ENCODE measurements around the gene PKP1.

PKP1 gene

DNA sequence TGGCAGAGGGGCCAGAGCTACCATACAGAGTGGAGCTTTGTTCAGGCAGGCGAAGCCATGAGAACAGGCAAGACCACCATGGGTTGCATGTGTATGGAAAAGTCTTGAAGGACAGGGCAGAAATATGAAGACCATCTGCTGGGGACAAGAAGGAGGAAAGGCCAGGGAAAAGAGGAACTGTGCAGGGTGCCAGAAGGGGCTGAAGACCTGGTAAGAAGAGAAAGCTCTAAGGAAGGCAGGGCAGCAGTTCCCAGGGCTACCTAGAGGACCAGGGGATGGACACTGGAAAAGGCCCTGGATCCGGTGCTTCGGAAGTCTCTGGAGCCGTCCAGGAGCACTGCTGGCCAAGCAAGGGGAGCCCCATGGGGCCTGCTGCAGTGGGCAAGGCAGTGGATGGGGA is 43.4 kb downstream of the PKP1 start:
- Histone ChIP-seq H3K27me3 (ENCODE audit: insufficient read depth, poor library complexity, severe bottlenecking) (no peaks in the 10 kb centered on the region), H3K4me3 (ENCODE audit: severe bottlenecking) (no peak overlapping the region), H3K4me1 (ENCODE audit: insufficient read depth, poor library complexity, severe bottlenecking) (no peaks in the 10 kb centered on the region), H3K9me3 (ENCODE audit: severe bottlenecking) (no peaks in the 10 kb centered on the region), H3K36me3 (ENCODE audit: low read depth) (peaks cover 79% of the 10 kb centered on the region), H3K27ac (ENCODE audit: poor library complexity, severe bottlenecking) (no peak overlapping the region)
- no peak for DNase-seq (ENCODE audit: low spot score)
- TF ChIP-seq, protein P1, sequence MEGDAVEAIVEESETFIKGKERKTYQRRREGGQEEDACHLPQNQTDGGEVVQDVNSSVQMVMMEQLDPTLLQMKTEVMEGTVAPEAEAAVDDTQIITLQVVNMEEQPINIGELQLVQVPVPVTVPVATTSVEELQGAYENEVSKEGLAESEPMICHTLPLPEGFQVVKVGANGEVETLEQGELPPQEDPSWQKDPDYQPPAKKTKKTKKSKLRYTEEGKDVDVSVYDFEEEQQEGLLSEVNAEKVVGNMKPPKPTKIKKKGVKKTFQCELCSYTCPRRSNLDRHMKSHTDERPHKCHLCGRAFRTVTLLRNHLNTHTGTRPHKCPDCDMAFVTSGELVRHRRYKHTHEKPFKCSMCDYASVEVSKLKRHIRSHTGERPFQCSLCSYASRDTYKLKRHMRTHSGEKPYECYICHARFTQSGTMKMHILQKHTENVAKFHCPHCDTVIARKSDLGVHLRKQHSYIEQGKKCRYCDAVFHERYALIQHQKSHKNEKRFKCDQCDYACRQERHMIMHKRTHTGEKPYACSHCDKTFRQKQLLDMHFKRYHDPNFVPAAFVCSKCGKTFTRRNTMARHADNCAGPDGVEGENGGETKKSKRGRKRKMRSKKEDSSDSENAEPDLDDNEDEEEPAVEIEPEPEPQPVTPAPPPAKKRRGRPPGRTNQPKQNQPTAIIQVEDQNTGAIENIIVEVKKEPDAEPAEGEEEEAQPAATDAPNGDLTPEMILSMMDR (IDR thresholded peaks at IDR 0.05; ENCODE audit: poor library complexity, severe bottlenecking): no peak
- no peak for ATAC-seq (ENCODE audit: low read depth)

DNA sequence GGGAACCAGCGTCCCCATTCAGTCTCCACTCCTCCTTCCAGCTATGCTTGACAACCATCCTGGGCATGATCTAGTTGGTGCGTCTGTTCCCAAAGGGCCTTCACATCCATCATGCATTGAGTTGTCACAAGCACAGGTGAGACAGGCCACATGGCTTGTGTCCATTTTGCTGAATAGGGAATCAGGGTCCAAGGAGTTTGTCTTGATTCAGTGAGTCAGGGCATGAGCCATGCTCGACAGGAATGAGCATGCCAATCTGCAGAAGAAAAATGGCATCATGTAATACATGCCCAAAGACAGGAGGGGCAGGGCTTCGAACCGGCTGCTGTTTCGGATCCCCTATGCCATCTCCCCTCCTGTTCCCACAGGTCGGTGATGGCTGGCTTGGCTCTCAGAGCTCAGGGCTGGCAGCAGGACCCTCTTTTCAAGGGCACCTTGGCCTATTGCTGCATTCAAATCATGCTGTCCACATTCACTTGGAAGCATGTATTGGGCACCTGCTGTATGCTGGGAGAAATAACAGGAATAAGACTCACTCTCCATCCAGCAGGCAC is 44.5 kb downstream of the PKP1 start:
- no peak for DNase-seq (ENCODE audit: low spot score)
- Histone ChIP-seq H3K27ac (ENCODE audit: poor library complexity, severe bottlenecking) (no peak overlapping the region), H3K4me3 (ENCODE audit: severe bottlenecking) (no peak overlapping the region), H3K9me3 (ENCODE audit: severe bottlenecking) (no peaks in the 10 kb centered on the region), H3K36me3 (ENCODE audit: low read depth) (peaks cover 68% of the 10 kb centered on the region), H3K27me3 (ENCODE audit: insufficient read depth, poor library complexity, severe bottlenecking) (no peaks in the 10 kb centered on the region), H3K4me1 (ENCODE audit: insufficient read depth, poor library complexity, severe bottlenecking) (no peaks in the 10 kb centered on the region)
- TF ChIP-seq, protein P1 (IDR thresholded peaks at IDR 0.05; ENCODE audit: poor library complexity, severe bottlenecking): no peak
- no peak for ATAC-seq (ENCODE audit: low read depth)

DNA sequence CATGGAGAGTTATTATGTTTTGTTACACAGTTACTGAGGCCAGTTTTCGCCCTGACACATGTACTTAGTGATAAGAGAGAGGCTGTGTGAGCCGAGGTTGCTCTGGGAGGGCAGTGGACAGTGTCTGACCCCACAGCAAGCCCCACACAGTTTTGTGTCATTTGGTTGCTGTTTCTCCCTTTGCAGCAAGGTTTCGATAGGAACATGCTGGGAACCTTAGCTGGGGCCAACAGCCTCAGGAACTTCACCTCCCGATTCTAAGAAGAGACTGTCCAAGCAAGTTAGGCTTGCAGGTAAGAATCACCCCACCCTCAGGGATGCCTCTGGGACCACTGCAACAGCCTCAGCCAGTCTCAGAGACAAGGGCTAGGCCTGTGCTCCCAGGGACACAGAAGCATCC is 45.3 kb downstream of the PKP1 start:
- Histone ChIP-seq H3K27me3 (ENCODE audit: insufficient read depth, poor library complexity, severe bottlenecking) (no peaks in the 10 kb centered on the region), H3K4me3 (ENCODE audit: severe bottlenecking) (no peak overlapping the region), H3K36me3 (ENCODE audit: low read depth) (peaks cover 60% of the 10 kb centered on the region), H3K9me3 (ENCODE audit: severe bottlenecking) (no peaks in the 10 kb centered on the region), H3K27ac (ENCODE audit: poor library complexity, severe bottlenecking) (no peak overlapping the region), H3K4me1 (ENCODE audit: insufficient read depth, poor library complexity, severe bottlenecking) (no peaks in the 10 kb centered on the region)
- TF ChIP-seq, protein P1 (IDR thresholded peaks at IDR 0.05; ENCODE audit: poor library complexity, severe bottlenecking): no peak
- ATAC-seq (ENCODE audit: low read depth): no peak
- DNase-seq (ENCODE audit: low spot score): no peak

DNA sequence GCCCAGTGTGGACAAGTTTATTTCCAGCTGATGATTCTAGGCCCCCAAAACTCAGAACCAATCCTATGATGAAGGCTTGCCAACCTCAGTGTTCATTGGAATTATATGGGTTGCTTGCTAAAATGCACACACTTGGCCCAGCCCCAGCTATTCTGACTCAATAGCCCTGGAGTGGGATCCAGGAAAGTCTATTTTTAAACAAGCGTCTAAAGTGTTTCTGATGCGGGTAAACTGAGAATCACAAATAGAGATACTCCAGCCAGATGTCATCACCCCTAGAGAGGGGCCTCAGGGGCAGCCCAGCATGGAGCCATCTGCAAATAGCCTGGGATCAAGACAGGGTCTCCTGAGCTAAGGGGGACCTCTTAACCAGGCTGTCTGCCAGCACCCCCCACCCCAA is 46.0 kb downstream of the PKP1 start:
- DNase-seq (ENCODE audit: low spot score) (no peak), ATAC-seq (ENCODE audit: low read depth) (no peak)
- Histone ChIP-seq H3K4me3 (ENCODE audit: severe bottlenecking) (no peak overlapping the region), H3K9me3 (ENCODE audit: severe bottlenecking) (no peaks in the 10 kb centered on the region), H3K27ac (ENCODE audit: poor library complexity, severe bottlenecking) (no peak overlapping the region), H3K4me1 (ENCODE audit: insufficient read depth, poor library complexity, severe bottlenecking) (no peaks in the 10 kb centered on the region), H3K27me3 (ENCODE audit: insufficient read depth, poor library complexity, severe bottlenecking) (no peaks in the 10 kb centered on the region), H3K36me3 (ENCODE audit: low read depth) (peaks cover 53% of the 10 kb centered on the region)
- TF ChIP-seq, protein P1 (IDR thresholded peaks at IDR 0.05; ENCODE audit: poor library complexity, severe bottlenecking): no peak

DNA sequence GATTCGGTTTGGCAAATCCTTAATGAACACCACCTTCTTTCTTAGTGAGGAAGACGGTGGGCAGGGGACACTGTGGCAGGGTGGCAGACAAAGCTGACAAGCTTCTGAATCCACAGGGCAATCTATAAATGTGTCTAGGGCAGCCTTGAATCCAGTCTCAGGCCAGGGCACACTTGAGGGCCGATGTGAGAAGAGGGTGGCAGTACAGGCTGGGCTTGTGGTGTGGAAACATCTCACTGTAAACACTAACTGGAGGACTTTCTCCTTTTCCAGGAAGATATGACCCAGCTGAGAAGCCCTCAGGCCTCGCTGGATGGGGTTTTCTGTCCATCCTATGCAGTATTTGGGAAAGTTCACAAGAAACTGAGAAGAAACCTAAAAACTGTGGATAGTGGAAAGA is 46.5 kb downstream of the PKP1 start:
- peaks cover 48% of the 10 kb centered on the region for H3K36me3 ChIP-seq (ENCODE audit: low read depth)
- H3K4me1 ChIP-seq (ENCODE audit: insufficient read depth, poor library complexity, severe bottlenecking): no peaks in the 10 kb centered on the region
- no peaks in the 10 kb centered on the region for H3K27me3 ChIP-seq (ENCODE audit: insufficient read depth, poor library complexity, severe bottlenecking)
- TF ChIP-seq, protein P1 (IDR thresholded peaks at IDR 0.05; ENCODE audit: poor library complexity, severe bottlenecking): no peak
- no peak overlapping the region for H3K27ac ChIP-seq (ENCODE audit: poor library complexity, severe bottlenecking)
- no peak overlapping the region for H3K4me3 ChIP-seq (ENCODE audit: severe bottlenecking)
- no peak for ATAC-seq (ENCODE audit: low read depth)
- H3K9me3 ChIP-seq (ENCODE audit: severe bottlenecking): no peaks in the 10 kb centered on the region
- no peak for DNase-seq (ENCODE audit: low spot score)
